Chondrocyte (in vitro differentiated cells): ENCODE data around the gene LLGL2. TPM values are rescaled to one million over a fixed set of nuclear protein-coding genes. Genes with fewer than 3 reads are reported as not detected.

Experiments used
- DNase-seq: peaks from one replicate; pipeline ENCODE4 v3.0.0; 2021; ENCODE audit warnings: mixed read lengths, low spot score
- H3K27ac Mint-ChIP-seq: one replicate; pipeline ENCODE4 v1.8.0; 2021; ENCODE audit warnings: mild to moderate bottlenecking, moderate library complexity, mixed read lengths; ENCODE audit not compliant: unreplicated experiment
- H3K27me3 Mint-ChIP-seq: 2 replicates; pipeline ENCODE4 v1.8.0; 2021; ENCODE audit warnings: low read depth, mixed read lengths
- H3K36me3 Mint-ChIP-seq: 2 replicates; pipeline ENCODE4 v1.8.0; 2021; ENCODE audit warnings: low read depth, mixed read lengths
- H3K4me1 Mint-ChIP-seq: 2 replicates; pipeline ENCODE4 v1.8.0; 2021; ENCODE audit warnings: low read depth, mild to moderate bottlenecking, mixed read lengths
- H3K4me3 Mint-ChIP-seq: one replicate; pipeline ENCODE4 v1.8.0; 2021; ENCODE audit warnings: mild to moderate bottlenecking, moderate library complexity, mixed read lengths; ENCODE audit not compliant: unreplicated experiment
- H3K9me3 Mint-ChIP-seq: 2 replicates; pipeline ENCODE4 v1.8.0; 2021; ENCODE audit warnings: low read depth, mixed read lengths
- CTCF ChIP-seq: fragments of 200-600 bp; sonication (generic); IDR thresholded peaks from 2 replicates; pipeline ENCODE4 v1.5.0; 2021; ENCODE audit warnings: antibody characterized with exemption, mild to moderate bottlenecking, moderate library complexity
- total RNA-seq: library from RNA; stranded (reverse); gene quantifications from 3 replicates; pipeline ENCODE4 v1.2.1, GENCODE V29; 2021

Gene LLGL2
- total RNA-seq, 1 donor from 2014 or later: 1.8 TPM

- no peak for TF ChIP-seq CTCF
- H3K27ac Mint-ChIP-seq: no peak overlapping the region
- no peaks in the 10 kb centered on the region for H3K9me3 Mint-ChIP-seq
- no peak for DNase-seq
- H3K36me3 Mint-ChIP-seq: peaks cover 4% of the 10 kb centered on the region
- H3K27me3 Mint-ChIP-seq: no peaks in the 10 kb centered on the region
- H3K4me1 Mint-ChIP-seq: no peaks in the 10 kb centered on the region
- H3K4me3 Mint-ChIP-seq: no peak overlapping the region
Measured at GRCh38 chr17:75500419-75501216, 24.9 kb upstream of the LLGL2 start.

- no peak overlapping the region for H3K4me3 Mint-ChIP-seq
- peaks cover 9% of the 10 kb centered on the region for H3K36me3 Mint-ChIP-seq
- TF ChIP-seq CTCF: no peak
- no peaks in the 10 kb centered on the region for H3K27me3 Mint-ChIP-seq
- no peaks in the 10 kb centered on the region for H3K4me1 Mint-ChIP-seq
- no peak for DNase-seq
- H3K9me3 Mint-ChIP-seq: no peaks in the 10 kb centered on the region
- no peak overlapping the region for H3K27ac Mint-ChIP-seq
Measured at GRCh38 chr17:75501378-75502071, 24.0 kb upstream of the LLGL2 start.

GRCh38 chr17:75502072-75502720 is 23.3 kb upstream of the LLGL2 start:
- Mint-ChIP-seq H3K27me3 (no peaks in the 10 kb centered on the region), H3K36me3 (peaks cover 11% of the 10 kb centered on the region), H3K9me3 (no peaks in the 10 kb centered on the region), H3K27ac (no peak overlapping the region), H3K4me3 (no peak overlapping the region), H3K4me1 (no peaks in the 10 kb centered on the region)
- no peak for DNase-seq
- TF ChIP-seq CTCF: no peak

GRCh38 chr17:75502721-75503329 is 22.7 kb upstream of the LLGL2 start:
- Mint-ChIP-seq H3K4me1 (no peaks in the 10 kb centered on the region), H3K27me3 (no peaks in the 10 kb centered on the region), H3K9me3 (no peaks in the 10 kb centered on the region), H3K36me3 (peaks cover 8% of the 10 kb centered on the region), H3K4me3 (no peak overlapping the region), H3K27ac (no peak overlapping the region)
- no peak for TF ChIP-seq CTCF
- DNase-seq: no peak
